ENCODE data around the gene MYF5.

MYF5 gene

DNA sequence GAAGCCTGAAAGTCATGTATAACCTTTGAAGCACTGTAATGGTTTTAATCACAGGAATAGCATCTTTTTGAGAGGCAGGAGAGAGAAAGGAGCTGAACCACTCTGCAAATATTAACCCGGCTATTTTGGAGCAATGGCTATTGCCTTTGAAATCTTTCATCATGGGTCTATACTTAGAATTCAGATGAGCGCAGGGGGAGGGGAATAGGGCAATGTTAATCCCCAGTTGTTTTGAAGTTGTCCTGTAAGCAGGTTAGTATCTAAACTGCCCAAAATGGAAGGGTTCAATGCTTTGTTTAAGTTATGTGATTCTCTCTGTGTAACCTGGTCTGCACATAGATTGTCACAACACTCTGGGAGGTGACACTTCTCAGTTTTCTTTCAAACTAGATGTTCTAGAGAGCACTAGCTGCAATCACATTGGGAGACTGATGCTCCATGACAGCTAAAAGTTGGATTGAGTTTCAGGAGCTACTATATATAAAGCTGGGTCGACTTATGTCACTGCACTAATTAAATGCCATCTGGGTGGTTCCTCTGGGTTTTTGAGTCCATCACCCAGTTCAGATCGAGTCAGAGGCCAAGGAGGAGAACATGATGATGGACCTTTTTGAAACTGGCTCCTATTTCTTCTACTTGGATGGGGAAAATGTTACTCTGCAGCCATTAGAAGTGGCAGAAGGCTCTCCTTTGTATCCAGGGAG lies 9.4 kb upstream of the MYF5 start, which contains the start of gene MYF6:
MYF6 (plus strand) TSS at position 509 of the 704 bp plus-strand sequence; CDS start at position 595, 86 bp downstream.
- in situ Hi-C loops (cut with HindIII; ENCODE audit: low sequenced_read_pairs), result no loop called here

DNA sequence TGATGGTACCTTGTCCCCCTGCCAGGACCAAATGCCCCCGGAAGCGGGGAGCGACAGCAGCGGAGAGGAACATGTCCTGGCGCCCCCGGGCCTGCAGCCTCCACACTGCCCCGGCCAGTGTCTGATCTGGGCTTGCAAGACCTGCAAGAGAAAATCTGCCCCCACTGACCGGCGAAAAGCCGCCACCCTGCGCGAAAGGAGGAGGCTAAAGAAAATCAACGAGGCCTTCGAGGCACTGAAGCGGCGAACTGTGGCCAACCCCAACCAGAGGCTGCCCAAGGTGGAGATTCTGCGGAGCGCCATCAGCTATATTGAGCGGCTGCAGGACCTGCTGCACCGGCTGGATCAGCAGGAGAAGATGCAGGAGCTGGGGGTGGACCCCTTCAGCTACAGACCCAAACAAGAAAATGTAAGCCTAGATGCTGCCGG lies 8.9 kb upstream of the MYF5 start:
- in situ Hi-C loops (cut with HindIII; ENCODE audit: low sequenced_read_pairs), result no loop called here

DNA sequence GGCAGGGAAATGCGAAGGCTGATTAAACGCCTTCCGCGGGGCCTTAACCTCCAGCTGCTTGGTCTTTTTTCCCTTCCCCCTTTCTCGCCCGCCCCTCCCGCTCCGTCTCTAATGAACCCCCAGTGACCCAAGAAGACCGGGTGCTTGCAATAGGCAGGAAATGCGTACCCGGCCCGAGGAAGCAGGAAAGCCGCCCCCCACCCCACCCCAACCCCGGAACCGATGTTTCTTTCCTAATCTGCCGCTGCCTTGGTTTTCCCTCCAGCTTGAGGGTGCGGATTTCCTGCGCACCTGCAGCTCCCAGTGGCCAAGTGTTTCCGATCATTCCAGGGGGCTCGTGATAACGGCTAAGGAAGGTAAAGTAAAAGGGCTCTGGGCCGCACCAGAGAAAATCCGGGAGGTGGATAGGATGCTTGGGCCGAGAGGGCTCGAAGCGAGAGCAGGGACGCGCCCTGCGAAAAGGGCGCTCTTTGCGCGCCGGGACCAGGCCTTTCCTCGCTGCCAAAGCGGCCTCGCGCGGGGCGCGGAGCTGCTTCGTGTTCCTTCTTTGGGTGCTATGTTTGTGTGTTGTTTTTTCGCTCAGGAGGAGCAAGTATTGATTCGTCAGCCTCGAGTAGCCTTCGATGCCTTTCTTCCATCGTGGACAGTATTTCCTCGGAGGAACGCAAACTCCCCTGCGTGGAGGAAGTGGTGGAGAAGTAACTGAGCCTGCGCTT lies 8.3 kb upstream of the MYF5 start:
- in situ Hi-C loops (cut with HindIII; ENCODE audit: low sequenced_read_pairs), result no loop called here

DNA sequence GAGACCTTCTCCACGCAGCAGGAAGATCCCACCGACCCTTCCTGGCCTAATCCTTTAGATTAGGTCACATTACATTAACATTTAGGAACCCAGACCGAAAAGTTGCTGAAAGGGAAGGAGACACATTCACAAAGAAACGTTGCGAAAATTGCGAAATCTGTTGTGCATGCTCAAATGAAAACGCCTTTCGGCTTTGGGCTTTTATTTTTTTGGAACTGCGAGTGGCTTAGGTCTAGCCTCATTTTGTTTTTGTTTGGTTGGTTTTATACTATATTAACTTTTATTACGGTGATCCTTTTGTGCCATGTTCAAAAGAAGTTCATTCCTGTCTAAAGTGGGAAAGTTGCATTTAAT lies 7.8 kb upstream of the MYF5 start:
- in situ Hi-C loops (cut with HindIII; ENCODE audit: low sequenced_read_pairs), result no loop called here

- in situ Hi-C loops (cut with HindIII; ENCODE audit: low sequenced_read_pairs), result no loop called here
Measured at GRCh38 chr12:80709811-80710726, 6.6 kb upstream of the MYF5 start.

GRCh38 chr12:80710727-80711449 lies 5.8 kb upstream of the MYF5 start:
- in situ Hi-C loops (cut with HindIII; ENCODE audit: low sequenced_read_pairs), result no loop called here

DNA sequence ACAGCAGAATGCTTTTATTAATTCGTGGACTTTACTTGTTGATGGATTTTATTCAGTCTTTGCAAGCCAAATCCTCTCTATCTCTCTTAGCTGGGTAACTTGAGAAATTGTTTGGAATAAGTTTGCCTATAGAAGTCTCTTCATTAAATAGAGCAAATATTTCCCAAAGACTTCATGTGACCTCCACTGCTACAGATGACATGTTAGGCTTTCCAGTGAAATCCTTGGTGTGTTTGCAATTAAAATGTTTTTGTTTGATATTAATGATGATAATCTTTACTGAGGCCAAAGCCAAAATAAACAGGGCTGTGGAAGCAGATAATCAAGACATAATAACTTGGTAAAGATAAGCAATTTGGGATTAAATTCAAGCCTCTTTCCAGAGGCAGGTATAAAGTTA lies 4.8 kb upstream of the MYF5 start:
- in situ Hi-C loops (cut with HindIII; ENCODE audit: low sequenced_read_pairs), result no loop called here

DNA sequence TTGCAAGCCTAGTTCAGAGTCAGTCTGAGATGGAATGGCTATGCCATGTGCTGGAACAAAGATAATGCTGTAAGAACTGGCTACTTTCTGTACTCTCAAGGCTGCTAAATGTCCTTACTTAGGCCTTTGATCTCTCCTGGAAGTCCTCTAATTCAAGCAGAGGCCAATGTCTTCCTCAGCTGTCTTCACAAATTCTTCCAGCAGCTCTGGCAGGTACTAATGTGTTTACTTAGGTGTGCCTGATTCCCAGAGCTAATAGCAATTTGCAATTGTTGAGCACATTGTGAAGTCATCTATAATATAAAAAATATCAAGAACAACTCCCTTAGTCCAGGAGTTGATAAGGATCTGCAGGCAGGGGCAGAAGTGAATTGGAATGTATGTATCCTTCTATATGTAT lies 3.8 kb upstream of the MYF5 start:
- in situ Hi-C loops (cut with HindIII; ENCODE audit: low sequenced_read_pairs), result no loop called here

- in situ Hi-C loops (cut with HindIII; ENCODE audit: low sequenced_read_pairs), result no loop called here
Measured at GRCh38 chr12:80713419-80713818, 3.3 kb upstream of the MYF5 start.

DNA sequence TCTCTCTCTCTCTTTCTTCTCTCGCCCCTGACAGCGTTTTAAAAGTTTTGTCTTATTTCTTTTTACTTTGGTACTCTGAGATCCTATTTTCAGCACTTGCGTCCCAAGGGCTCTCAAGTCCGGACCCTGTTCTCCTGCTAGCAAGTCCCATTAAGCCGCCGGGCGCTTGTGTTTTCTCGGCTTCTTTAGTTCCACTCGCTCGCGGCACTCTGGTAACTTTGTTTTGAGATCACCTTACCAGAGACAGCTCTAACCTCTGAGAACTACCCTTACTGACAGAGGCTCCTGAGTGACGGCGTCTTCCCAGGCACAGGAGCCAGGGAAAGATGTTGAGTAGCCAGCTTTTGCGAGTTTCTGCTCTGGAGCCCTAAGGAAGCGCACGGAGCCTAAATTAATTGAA lies 2.7 kb upstream of the MYF5 start:
- in situ Hi-C loops (cut with HindIII; ENCODE audit: low sequenced_read_pairs), result no loop called here

GRCh38 chr12:80714846-80715245 lies 1.9 kb upstream of the MYF5 start:
- in situ Hi-C loops (cut with HindIII; ENCODE audit: low sequenced_read_pairs), result no loop called here

DNA sequence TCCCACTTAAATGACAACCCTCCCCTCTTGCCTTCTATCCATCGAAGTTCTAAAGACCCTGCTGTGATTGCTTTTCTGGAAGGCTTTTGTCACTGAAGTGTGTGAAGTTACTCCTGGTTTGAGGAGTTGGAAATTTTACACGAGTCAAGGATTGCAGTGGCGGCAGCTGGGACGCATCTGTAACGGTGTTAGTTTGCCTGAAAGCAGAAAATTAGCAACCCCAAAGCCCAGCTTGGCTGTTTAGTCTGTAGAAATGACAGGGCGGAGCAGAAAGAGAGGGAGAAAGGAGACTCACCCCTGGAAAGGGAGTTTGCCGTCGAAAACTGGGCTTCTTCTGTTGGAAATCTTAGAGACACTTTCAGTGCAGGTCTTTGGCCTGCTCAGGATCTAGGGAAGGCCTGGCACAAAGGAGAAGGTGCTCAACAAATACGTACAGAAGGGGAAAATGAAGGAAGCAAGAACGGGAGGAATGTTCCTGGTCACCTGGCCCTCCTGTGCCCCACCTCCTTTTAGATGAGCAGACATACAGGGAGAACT lies 931 bp upstream of the MYF5 start:
- in situ Hi-C loops (cut with HindIII; ENCODE audit: low sequenced_read_pairs), result no loop called here

DNA sequence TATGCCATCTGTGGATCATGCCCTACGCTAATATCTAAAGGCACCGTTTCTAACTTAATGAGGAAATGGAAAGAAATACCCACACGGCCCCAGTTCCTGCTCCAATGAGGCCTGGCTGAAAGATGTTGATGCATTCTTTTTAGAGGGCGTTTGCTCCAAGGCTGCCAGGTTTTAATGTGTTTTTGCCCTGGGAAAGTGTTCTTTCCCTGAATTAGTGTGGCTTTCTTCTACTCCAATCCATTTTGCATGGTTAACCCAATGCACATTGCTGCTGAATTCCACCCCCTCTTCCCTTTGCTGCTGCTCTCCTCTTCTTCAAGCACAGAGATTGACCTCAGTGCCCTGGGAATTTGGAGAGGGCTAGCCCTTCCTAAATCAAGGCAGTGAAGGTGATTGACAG lies 1.1 kb downstream of the MYF5 start:
- in situ Hi-C loops (cut with HindIII; ENCODE audit: low sequenced_read_pairs), result no loop called here

DNA sequence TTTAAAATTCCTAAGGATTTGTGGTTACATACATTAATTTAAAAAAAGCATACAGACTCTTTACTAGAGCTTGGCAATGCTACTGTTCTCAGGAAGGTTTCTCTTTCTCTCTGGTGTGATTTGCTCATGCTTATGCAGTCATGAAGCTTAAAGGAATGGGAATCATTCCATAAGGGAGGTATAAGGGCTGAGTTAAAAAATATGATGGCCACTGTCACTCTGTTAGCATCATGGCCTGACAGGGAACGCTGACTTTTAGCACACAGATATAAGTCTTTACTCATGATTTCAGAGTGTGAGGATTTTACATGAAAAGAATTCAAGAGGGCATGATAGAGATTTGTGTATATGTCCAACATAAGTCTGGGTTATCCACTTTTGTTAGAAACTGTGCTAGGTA lies 3.8 kb downstream of the MYF5 start:
- in situ Hi-C loops (cut with HindIII; ENCODE audit: low sequenced_read_pairs), result no loop called here

DNA sequence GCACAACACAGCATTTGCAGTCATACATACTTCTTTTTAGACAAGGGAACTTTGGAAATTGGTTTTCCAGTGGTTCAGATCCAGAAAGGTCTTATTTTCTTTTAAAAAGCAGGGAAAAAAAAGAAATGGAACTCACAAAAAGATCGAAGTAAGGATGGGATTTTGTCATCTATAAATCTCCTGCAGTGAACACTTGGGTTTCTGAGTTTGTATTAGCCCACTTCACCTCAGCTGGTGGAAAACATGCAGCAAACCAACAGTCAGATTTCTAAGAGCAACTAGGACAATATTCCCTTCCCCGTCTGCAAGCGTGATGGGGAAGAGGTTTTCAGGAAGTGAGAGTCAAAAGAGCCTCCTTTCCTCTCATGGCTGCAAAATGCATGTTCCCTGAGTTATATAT lies 4.6 kb downstream of the MYF5 start:
- in situ Hi-C loops (cut with HindIII; ENCODE audit: low sequenced_read_pairs), result no loop called here

DNA sequence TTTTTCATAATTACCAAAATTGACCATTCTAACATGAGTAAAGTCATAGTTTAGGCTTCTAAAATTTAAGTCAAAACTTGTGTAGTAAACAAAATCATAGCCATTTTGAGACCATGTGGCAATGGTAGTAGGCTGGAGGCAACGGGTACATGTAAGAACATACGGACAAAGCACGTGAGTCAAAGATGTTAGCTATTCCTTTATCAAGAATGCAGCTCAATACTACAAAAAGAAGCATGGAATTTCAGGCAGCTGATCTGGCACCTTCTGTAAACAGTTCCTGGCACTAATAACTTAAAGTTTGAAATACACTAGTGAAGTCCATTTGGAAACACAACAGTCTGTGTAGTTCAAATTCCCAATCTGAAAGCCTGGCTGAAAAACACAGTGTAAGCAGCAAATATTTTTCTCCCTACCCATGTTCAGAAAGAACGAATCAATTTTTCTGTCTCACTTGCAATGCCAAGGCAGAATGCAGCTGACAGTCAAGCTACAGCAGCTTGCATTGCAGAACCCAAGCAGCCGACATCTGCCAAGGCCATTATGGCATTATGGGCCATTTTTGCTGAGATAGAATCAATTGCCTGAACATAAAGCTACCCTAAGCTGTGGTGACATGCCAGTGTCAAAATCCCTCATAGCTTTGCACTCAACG lies 29.3 kb downstream of the MYF5 start:
- in situ Hi-C loops (cut with HindIII; ENCODE audit: low sequenced_read_pairs), result no loop called here

DNA sequence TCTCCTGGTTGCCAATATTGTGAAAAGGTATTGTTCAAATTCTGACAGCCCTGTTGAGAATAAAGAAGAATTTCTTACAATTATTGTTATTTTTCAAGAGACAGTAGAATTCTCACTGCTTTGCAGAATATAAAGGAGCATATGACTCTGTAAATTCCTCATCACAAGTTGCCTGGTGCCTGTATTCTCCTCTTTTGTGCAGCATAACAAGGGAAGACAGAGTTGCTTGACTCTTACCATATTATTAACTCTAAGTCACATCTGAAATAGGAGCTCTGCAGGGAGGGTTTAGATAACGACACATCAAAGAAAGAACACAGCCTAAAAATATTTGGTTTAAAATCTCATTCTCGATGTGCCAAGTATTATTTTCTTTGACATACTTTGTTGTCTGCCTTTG lies 31.1 kb downstream of the MYF5 start:
- in situ Hi-C loops (cut with HindIII; ENCODE audit: low sequenced_read_pairs), result no loop called here

- in situ Hi-C loops (cut with HindIII; ENCODE audit: low sequenced_read_pairs), result no loop called here
Measured at GRCh38 chr12:80749456-80749855, 32.7 kb downstream of the MYF5 start.

GRCh38 chr12:80752464-80752863 lies 35.8 kb downstream of the MYF5 start:
- in situ Hi-C loops (cut with HindIII; ENCODE audit: low sequenced_read_pairs), result no loop called here

- in situ Hi-C loops (cut with HindIII; ENCODE audit: low sequenced_read_pairs), result no loop called here
Measured at GRCh38 chr12:80754274-80754673, 37.6 kb downstream of the MYF5 start.
